Choroid plexus epithelial cell (primary cell): ENCODE measurements around the gene IL11RA.

ENCODE experiments used
- DNase-seq: peaks from one replicate; pipeline ENCODE4 v3.0.0-alpha.2; 2010; ENCODE audit warnings: low read depth
- H3K4me3 ChIP-seq: 2 replicates; pipeline ENCODE4 v1.5.1; 2011; ENCODE audit warnings: low read depth, mild to moderate bottlenecking, control low read depth, low read length, moderate library complexity
- TF ChIP-seq, protein P1 (sequence below): conservative IDR thresholded peaks from 2 replicates; pipeline ENCODE4 v1.5.1; 2011; ENCODE audit warnings: low read depth, mild to moderate bottlenecking, control low read depth, inconsistent platforms, low read length, moderate library complexity

The IL11RA gene

GRCh38 chr9:34691936-34692315 is 39.9 kb downstream of the IL11RA start:
- H3K4me3 ChIP-seq = no peak overlapping the region
- TF ChIP-seq, protein P1, sequence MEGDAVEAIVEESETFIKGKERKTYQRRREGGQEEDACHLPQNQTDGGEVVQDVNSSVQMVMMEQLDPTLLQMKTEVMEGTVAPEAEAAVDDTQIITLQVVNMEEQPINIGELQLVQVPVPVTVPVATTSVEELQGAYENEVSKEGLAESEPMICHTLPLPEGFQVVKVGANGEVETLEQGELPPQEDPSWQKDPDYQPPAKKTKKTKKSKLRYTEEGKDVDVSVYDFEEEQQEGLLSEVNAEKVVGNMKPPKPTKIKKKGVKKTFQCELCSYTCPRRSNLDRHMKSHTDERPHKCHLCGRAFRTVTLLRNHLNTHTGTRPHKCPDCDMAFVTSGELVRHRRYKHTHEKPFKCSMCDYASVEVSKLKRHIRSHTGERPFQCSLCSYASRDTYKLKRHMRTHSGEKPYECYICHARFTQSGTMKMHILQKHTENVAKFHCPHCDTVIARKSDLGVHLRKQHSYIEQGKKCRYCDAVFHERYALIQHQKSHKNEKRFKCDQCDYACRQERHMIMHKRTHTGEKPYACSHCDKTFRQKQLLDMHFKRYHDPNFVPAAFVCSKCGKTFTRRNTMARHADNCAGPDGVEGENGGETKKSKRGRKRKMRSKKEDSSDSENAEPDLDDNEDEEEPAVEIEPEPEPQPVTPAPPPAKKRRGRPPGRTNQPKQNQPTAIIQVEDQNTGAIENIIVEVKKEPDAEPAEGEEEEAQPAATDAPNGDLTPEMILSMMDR = no peak
- no peak for DNase-seq

- TF ChIP-seq, protein P1 = no peak
- H3K4me3 ChIP-seq = no peak overlapping the region
- no peak for DNase-seq
Observed at GRCh38 chr9:34693560-34693959, 41.6 kb downstream of the IL11RA start.

DNA sequence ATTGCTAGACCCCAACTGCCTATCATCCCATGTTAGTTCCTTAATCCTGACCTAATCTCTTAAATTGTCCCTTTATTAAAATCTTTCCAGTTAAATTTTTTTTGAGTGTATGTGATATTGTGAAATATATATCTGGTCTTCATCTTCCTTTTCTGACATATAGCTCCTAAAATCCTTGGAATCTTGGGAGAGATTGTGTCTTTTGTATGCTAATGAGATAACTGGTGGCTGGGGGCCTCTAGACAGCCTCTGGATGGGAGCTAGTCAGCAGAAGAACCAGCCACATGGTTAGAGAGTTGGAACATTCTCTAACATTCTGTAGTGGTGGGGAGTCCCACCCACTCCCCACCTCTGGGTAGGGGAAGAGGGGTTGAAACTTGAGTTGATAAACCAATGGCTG is 42.8 kb downstream of the IL11RA start:
- TF ChIP-seq, protein P1 = no peak
- H3K4me3 ChIP-seq = no peak overlapping the region
- DNase-seq = no peak

- H3K4me3 ChIP-seq = peak overlapping the region; percentile 66
- DNase-seq = peak; percentile 58
- TF ChIP-seq, protein P1 = peak; percentile 77
Observed at GRCh38 chr9:34701023-34701768, 49.2 kb downstream of the IL11RA start.

DNA sequence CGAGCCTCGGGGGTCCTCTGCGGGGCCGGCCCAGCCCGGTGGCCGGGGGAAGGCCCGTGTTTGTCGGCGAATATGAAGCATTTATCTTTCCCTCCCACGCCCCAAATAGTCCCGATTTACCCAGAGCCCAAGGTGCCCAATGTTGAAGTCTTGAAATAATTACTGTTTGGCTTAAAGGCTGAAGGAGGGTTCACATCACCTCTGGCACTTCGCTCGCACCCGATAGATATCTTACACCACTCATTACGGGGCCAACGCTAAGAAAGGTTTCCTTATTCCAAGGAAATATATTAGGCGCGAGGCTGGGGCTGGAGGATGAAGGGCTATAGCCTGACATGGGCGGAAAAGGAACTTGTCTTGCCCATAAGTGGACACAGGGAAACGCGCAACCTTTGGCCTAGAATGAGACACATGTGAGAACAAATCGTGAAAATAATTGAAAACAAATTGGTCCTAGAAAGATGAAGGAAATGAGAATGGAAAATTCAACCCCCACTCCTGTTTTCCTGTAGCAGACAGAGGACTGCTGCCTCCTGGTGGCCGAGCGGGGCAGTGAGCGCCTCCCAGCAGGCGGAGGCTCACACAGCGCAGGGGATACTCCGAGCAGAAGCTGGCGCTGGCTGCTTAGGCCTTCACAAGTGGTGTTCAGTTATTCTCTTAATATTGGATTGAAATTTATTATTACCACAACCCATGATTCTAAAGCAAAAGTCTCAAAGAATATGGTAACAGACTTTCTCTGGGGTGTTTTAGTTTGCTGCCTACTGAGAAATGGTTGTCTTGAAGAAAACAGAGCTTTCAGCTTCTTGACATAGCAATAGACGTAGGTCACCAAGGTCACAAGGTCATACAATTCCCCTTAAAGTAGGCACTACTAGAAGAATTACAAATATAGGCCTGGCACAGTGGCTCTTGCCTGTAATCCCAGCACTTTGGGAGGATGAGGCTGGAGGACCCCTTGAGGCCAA is 50.1 kb downstream of the IL11RA start:
- TF ChIP-seq, protein P1 = peak; percentile 100
- DNase-seq = peak; percentile 93
- peak overlapping the region; percentile 66 for H3K4me3 ChIP-seq

DNA sequence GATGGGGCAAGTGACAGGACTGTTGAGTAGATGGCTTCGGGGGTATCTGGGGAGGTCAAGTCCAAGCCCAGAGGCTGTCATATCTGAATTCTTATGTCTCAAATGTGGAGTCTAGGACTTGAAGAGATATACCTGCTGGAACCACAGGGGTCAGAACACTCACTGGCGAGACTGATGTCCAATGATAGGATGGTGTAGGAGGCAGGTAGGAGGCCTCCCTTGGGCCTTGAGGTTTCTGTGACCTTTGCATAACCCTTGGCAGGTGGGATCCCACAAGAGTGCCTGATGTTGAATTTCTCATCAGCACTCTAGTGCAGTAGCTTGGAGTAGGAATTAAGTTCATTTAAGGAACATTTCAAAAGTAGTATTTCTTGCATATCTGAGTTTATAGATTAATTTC is 55.1 kb downstream of the IL11RA start:
- TF ChIP-seq, protein P1 = no peak
- H3K4me3 ChIP-seq = no peak overlapping the region

More for the DNA sequence above, 55.1 kb downstream of the IL11RA start:
- no peak for DNase-seq
